Measurements from ENCODE around the gene ABHD2. TPM values are rescaled to one million over a fixed set of nuclear protein-coding genes. Genes with fewer than 3 reads are reported as not detected.

Gene ABHD2
- total RNA-seq, 2 experiments from 2014 or later: 16.1 to 22.8 TPM

DNA sequence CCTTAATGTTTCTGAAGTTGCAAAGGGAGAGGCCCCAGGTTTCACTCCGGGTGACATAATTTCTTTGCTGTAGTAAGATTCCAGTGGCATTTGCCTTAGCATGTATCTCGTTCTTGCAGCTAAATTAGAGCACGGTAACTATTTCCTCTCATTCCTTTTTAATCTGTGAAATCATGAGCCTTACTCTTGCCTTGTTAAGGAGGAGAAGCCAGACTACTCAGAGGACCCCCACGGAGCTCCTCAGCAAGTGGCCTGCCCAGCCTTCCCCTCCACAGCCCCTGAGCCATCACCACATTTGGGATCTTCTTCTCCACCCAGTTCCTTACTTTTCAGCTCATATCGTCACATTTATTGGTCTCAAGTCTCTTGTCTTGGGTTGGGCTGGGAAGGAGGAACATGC is 54.2 kb downstream of the ABHD2 start:
- ChIA-PET CTCF (ENCODE audit: unreplicated experiment) (interaction anchor here (0.7 kb wide), 1 partner anchor 14 kb away, joined by 3 read pairs; no protein-coding TSS in a partner anchor), POLR2A (interaction anchor here (1.0 kb wide), 1 partner anchor 9 kb away, joined by 3 read pairs; no protein-coding TSS in a partner anchor)
- DNase-seq (ENCODE audit: low spot score): no peak
- Histone ChIP-seq H3K4me3 (ENCODE audit: low read depth, low read length, poor library complexity, severe bottlenecking) (no peak overlapping the region), H3K9me3 (ENCODE audit: low read length) (no peaks in the 10 kb centered on the region), H3K4me2 (ENCODE audit: low read length) (no peak overlapping the region), H3K36me3 (ENCODE audit: insufficient read depth, low read length) (no peaks in the 10 kb centered on the region), H3K4me1 (ENCODE audit: insufficient read depth, low read length, poor library complexity, severe bottlenecking) (peaks cover 2% of the 10 kb centered on the region), H3K9me2 (ENCODE audit: insufficient read depth, low read length) (no peaks in the 10 kb centered on the region), H2AFZ (ENCODE audit: low read length) (no peak overlapping the region), H4K20me1 (ENCODE audit: insufficient read depth, low read length) (no peaks in the 10 kb centered on the region), H3K79me2 (ENCODE audit: insufficient read depth, low read depth, low read length) (no peaks in the 10 kb centered on the region), H3K27ac (ENCODE audit: low read depth, low read length, poor library complexity, severe bottlenecking) (no peak overlapping the region)
- TF ChIP-seq, protein P1, sequence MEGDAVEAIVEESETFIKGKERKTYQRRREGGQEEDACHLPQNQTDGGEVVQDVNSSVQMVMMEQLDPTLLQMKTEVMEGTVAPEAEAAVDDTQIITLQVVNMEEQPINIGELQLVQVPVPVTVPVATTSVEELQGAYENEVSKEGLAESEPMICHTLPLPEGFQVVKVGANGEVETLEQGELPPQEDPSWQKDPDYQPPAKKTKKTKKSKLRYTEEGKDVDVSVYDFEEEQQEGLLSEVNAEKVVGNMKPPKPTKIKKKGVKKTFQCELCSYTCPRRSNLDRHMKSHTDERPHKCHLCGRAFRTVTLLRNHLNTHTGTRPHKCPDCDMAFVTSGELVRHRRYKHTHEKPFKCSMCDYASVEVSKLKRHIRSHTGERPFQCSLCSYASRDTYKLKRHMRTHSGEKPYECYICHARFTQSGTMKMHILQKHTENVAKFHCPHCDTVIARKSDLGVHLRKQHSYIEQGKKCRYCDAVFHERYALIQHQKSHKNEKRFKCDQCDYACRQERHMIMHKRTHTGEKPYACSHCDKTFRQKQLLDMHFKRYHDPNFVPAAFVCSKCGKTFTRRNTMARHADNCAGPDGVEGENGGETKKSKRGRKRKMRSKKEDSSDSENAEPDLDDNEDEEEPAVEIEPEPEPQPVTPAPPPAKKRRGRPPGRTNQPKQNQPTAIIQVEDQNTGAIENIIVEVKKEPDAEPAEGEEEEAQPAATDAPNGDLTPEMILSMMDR (conservative IDR thresholded peaks at IDR 0.05; ENCODE audit: low read length): no peak
- TF ChIP-seq EZH2phosphoT487 (IDR thresholded peaks at IDR 0.05; ENCODE audit: borderline replicate concordance, low read depth, low read length): no peak
- intact Hi-C loops (cut with micrococcal nuclease; ENCODE audit: unreplicated experiment): no loop called here
- no TSS peak for BruUV-seq (replicated peaks)

DNA sequence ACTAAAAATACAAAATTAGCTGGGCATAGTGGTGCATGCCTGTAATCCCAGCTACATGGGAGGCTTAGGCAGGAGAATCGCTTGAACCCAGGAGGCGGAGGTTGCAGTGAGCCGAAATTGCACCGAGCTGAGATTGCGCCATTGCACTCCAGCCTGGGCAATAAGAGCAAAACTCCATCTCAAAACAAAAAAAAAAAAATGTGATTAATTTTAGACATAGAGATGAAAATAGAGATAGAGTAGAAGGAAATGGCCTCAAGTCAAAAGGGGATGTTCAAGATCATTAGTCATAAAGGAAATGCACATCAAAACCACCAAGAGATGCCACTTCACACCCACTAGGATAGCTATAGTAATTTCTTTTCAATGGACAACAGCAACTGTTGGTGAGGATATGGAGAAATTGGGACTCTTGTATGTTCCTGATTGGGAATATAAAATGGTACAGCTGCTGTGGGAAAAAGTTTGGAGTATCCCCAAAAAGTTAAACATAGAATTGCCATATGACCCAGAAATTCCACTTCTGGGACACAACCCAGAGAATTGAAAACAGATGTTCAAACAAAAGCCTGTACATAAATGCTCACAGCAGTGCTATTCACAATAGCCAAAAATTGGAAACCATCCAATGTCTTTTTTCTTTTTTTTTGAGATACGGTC is 55.4 kb downstream of the ABHD2 start:
- no peak overlapping the region for H3K4me2 ChIP-seq (ENCODE audit: low read length)
- intact Hi-C loops (cut with micrococcal nuclease; ENCODE audit: unreplicated experiment): no loop called here
- no peak overlapping the region for H3K4me3 ChIP-seq (ENCODE audit: low read depth, low read length, poor library complexity, severe bottlenecking)
- BruUV-seq (replicated peaks): no TSS peak
- no peak overlapping the region for H3K27ac ChIP-seq (ENCODE audit: low read depth, low read length, poor library complexity, severe bottlenecking)
- no peaks in the 10 kb centered on the region for H3K79me2 ChIP-seq (ENCODE audit: insufficient read depth, low read depth, low read length)
- DNase-seq (ENCODE audit: low spot score): no peak
- peaks cover 2% of the 10 kb centered on the region for H3K4me1 ChIP-seq (ENCODE audit: insufficient read depth, low read length, poor library complexity, severe bottlenecking)
- CTCF ChIA-PET (ENCODE audit: unreplicated experiment): no interaction called here
- H3K36me3 ChIP-seq (ENCODE audit: insufficient read depth, low read length): no peaks in the 10 kb centered on the region
- POLR2A ChIA-PET: interaction anchor here (0.6 kb wide), 1 partner anchor 46 kb away, joined by 3 read pairs; no protein-coding TSS in a partner anchor
- H3K9me3 ChIP-seq (ENCODE audit: low read length): no peaks in the 10 kb centered on the region
- H3K9me2 ChIP-seq (ENCODE audit: insufficient read depth, low read length): no peaks in the 10 kb centered on the region
- TF ChIP-seq, protein P1 (conservative IDR thresholded peaks at IDR 0.05; ENCODE audit: low read length): no peak
- no peak for TF ChIP-seq EZH2phosphoT487 (IDR thresholded peaks at IDR 0.05; ENCODE audit: borderline replicate concordance, low read depth, low read length)
- H2AFZ ChIP-seq (ENCODE audit: low read length): no peak overlapping the region
- H4K20me1 ChIP-seq (ENCODE audit: insufficient read depth, low read length): no peaks in the 10 kb centered on the region

DNA sequence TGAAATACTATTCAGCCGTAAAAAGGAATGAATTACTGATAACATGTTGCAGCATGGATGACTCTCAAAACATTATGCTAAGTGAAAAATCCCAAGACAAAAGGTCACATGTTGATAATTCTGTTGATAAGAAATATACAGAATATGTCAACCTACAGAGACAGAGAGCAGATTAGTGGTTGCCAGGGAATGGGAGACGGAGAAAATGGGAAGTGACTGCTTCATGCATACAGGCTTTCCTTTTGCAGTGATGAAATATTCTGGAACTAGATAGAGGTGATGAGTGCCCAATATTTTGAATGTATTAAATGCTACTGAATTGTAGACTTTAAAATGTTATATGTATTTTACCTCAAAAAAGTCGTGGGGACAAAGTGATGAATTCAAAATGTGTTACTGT is 56.2 kb downstream of the ABHD2 start:
- Histone ChIP-seq H3K4me2 (ENCODE audit: low read length) (no peak overlapping the region), H3K9me3 (ENCODE audit: low read length) (no peaks in the 10 kb centered on the region), H3K9me2 (ENCODE audit: insufficient read depth, low read length) (no peaks in the 10 kb centered on the region), H3K27ac (ENCODE audit: low read depth, low read length, poor library complexity, severe bottlenecking) (no peak overlapping the region), H3K79me2 (ENCODE audit: insufficient read depth, low read depth, low read length) (no peaks in the 10 kb centered on the region), H3K36me3 (ENCODE audit: insufficient read depth, low read length) (no peaks in the 10 kb centered on the region), H3K4me1 (ENCODE audit: insufficient read depth, low read length, poor library complexity, severe bottlenecking) (peaks cover 2% of the 10 kb centered on the region), H3K4me3 (ENCODE audit: low read depth, low read length, poor library complexity, severe bottlenecking) (no peak overlapping the region), H4K20me1 (ENCODE audit: insufficient read depth, low read length) (no peaks in the 10 kb centered on the region), H2AFZ (ENCODE audit: low read length) (no peak overlapping the region)
- intact Hi-C loops (cut with micrococcal nuclease; ENCODE audit: unreplicated experiment): no loop called here
- TF ChIP-seq, protein P1 (conservative IDR thresholded peaks at IDR 0.05; ENCODE audit: low read length): no peak
- no peak for TF ChIP-seq EZH2phosphoT487 (IDR thresholded peaks at IDR 0.05; ENCODE audit: borderline replicate concordance, low read depth, low read length)
- DNase-seq (ENCODE audit: low spot score): no peak
- ChIA-PET CTCF (ENCODE audit: unreplicated experiment) (no interaction called here), POLR2A (interaction anchor here (0.6 kb wide), 1 partner anchor 47 kb away, joined by 3 read pairs; no protein-coding TSS in a partner anchor)
- no TSS peak for BruUV-seq (replicated peaks)

Data from OCI-LY7 (cell line).